Fibroblast of the conjunctiva (primary cell): ENCODE results near the gene SLC39A11.
"Not testable (repeated sequence)": the region's sequence is repeated elsewhere in the genome, so short reads cannot be mapped to it uniquely, and the experiment has no call there.

Experiments used
- DNase-seq: peaks from one replicate; pipeline ENCODE4 v3.0.0-alpha.2; 2010; ENCODE audit warnings: low read depth

SLC39A11 gene

GRCh38 chr17:72832306-72832705 lies 260.2 kb downstream of the SLC39A11 start:
- DNase-seq = no peak

- DNase-seq = no peak
These were observed 262.6 kb downstream of the SLC39A11 start for GRCh38 chr17:72829883-72830282.

GRCh38 chr17:72826602-72827001 lies 265.9 kb downstream of the SLC39A11 start:
- no peak for DNase-seq

- not testable (repeated sequence) for DNase-seq
These were observed 266.4 kb downstream of the SLC39A11 start for GRCh38 chr17:72826059-72826458.

- no peak for DNase-seq
These were observed 267.3 kb downstream of the SLC39A11 start for GRCh38 chr17:72825218-72825617.

GRCh38 chr17:72824267-72824666 lies 268.2 kb downstream of the SLC39A11 start:
- not testable (repeated sequence) for DNase-seq

- DNase-seq = no peak
These were observed 270.0 kb downstream of the SLC39A11 start for GRCh38 chr17:72822358-72823023.

- no peak for DNase-seq
These were observed 276.1 kb downstream of the SLC39A11 start for GRCh38 chr17:72816406-72816805.

GRCh38 chr17:72813481-72813880 lies 279.0 kb downstream of the SLC39A11 start:
- no peak for DNase-seq

GRCh38 chr17:72812823-72813222 lies 279.7 kb downstream of the SLC39A11 start:
- DNase-seq = peak; percentile 18

GRCh38 chr17:72811976-72812687 lies 280.4 kb downstream of the SLC39A11 start:
- no peak for DNase-seq

GRCh38 chr17:72810991-72811508 lies 281.4 kb downstream of the SLC39A11 start:
- DNase-seq = no peak

GRCh38 chr17:72806011-72806410 lies 286.5 kb downstream of the SLC39A11 start:
- DNase-seq = no peak

GRCh38 chr17:72804949-72805707 lies 287.4 kb downstream of the SLC39A11 start:
- DNase-seq = no peak

- no peak for DNase-seq
These were observed 289.8 kb downstream of the SLC39A11 start for GRCh38 chr17:72802726-72803125.

- no peak for DNase-seq
These were observed 295.3 kb downstream of the SLC39A11 start for GRCh38 chr17:72797142-72797541.

GRCh38 chr17:72795941-72796340 lies 296.5 kb downstream of the SLC39A11 start:
- no peak for DNase-seq

GRCh38 chr17:72794152-72794551 lies 298.3 kb downstream of the SLC39A11 start:
- no peak for DNase-seq

- no peak for DNase-seq
These were observed 299.7 kb downstream of the SLC39A11 start for GRCh38 chr17:72792771-72793170.

- no peak for DNase-seq
These were observed 302.3 kb downstream of the SLC39A11 start for GRCh38 chr17:72790190-72790589.

GRCh38 chr17:72789711-72790110 lies 302.8 kb downstream of the SLC39A11 start:
- DNase-seq = no peak

GRCh38 chr17:72788950-72789585 lies 303.4 kb downstream of the SLC39A11 start:
- no peak for DNase-seq
